H9 (cell line): ENCODE results near the gene SCGB1D2. TPM values are rescaled to one million over a fixed set of nuclear protein-coding genes. Genes with fewer than 3 reads are reported as not detected.

Source experiments
- DNase-seq: peaks from one replicate; pipeline ENCODE4 v3.0.0-alpha.2; 2017
- H2AFZ ChIP-seq: one replicate; pipeline ENCODE4 v1.6.1; 2013; ENCODE audit warnings: mild to moderate bottlenecking, low read length, control low read depth, moderate library complexity
- H2AK5ac ChIP-seq: 2 replicates; pipeline ENCODE4 v1.6.1; 2013; ENCODE audit warnings: low read length, control low read depth, mixed read lengths; ENCODE audit not compliant: insufficient read length
- H2BK120ac ChIP-seq: one replicate; pipeline ENCODE4 v1.6.1; 2013; ENCODE audit warnings: low read depth, mild to moderate bottlenecking, low read length, control low read depth, inconsistent platforms; ENCODE audit not compliant: poor library complexity, severe bottlenecking
- H2BK12ac ChIP-seq: 2 replicates; pipeline ENCODE4 v1.6.1; 2013; ENCODE audit warnings: low read length, control low read depth, mixed read lengths, low read depth; ENCODE audit not compliant: insufficient read length
- H2BK15ac ChIP-seq: 2 replicates; pipeline ENCODE4 v1.6.1; 2013; ENCODE audit warnings: low read depth, low read length, control low read depth
- H2BK20ac ChIP-seq: one replicate; pipeline ENCODE4 v1.6.1; 2013; ENCODE audit warnings: low read depth, mild to moderate bottlenecking, low read length, control low read depth, inconsistent platforms; ENCODE audit not compliant: poor library complexity, severe bottlenecking
- H2BK5ac ChIP-seq: 2 replicates; pipeline ENCODE4 v1.6.1; 2013; ENCODE audit warnings: low read length, control low read depth, mixed read lengths; ENCODE audit not compliant: insufficient read length
- H3K14ac ChIP-seq: 2 replicates; pipeline ENCODE4 v1.6.1; 2013; ENCODE audit warnings: low read length, control low read depth; ENCODE audit not compliant: insufficient read depth
- H3K18ac ChIP-seq: 2 replicates; pipeline ENCODE4 v1.6.1; 2013; ENCODE audit warnings: low read depth, mild to moderate bottlenecking, mixed read lengths, low read length, control low read depth; ENCODE audit not compliant: insufficient read length
- H3K23ac ChIP-seq: 2 replicates; pipeline ENCODE4 v1.6.1; 2013; ENCODE audit warnings: low read length, control low read depth, mixed read lengths, low read depth; ENCODE audit not compliant: insufficient read length
- H3K23me2 ChIP-seq: 2 replicates; pipeline ENCODE4 v1.6.1; 2013; ENCODE audit warnings: low read depth, mild to moderate bottlenecking, mixed read lengths, low read length, control low read depth; ENCODE audit not compliant: insufficient read length, poor library complexity, severe bottlenecking
- H3K27ac ChIP-seq: 2 replicates; pipeline ENCODE4 v1.5.1; 2013; ENCODE audit warnings: low read length, control low read depth, mixed read lengths, low read depth; ENCODE audit not compliant: insufficient read length
- H3K27me3 ChIP-seq: 2 replicates; pipeline ENCODE4 v1.6.1; 2013; ENCODE audit warnings: low read length, control low read depth, inconsistent platforms; ENCODE audit not compliant: insufficient read depth
- H3K4ac ChIP-seq: 2 replicates; pipeline ENCODE4 v1.6.1; 2013; ENCODE audit warnings: low read depth, mild to moderate bottlenecking, control low read depth, inconsistent platforms, low read length, moderate library complexity
- H3K4me1 ChIP-seq: 2 replicates; pipeline ENCODE4 v1.6.1; 2013; ENCODE audit warnings: low read length, control low read depth, inconsistent platforms; ENCODE audit not compliant: insufficient read depth
- H3K4me2 ChIP-seq: 2 replicates; pipeline ENCODE4 v1.6.1; 2013; ENCODE audit warnings: low read length, control low read depth, mixed read lengths; ENCODE audit not compliant: insufficient read length, insufficient read depth
- H3K56ac ChIP-seq: 2 replicates; pipeline ENCODE4 v1.6.1; 2013; ENCODE audit warnings: low read depth, mild to moderate bottlenecking, mixed read lengths, low read length, control low read depth; ENCODE audit not compliant: insufficient read length
- H3K79me1 ChIP-seq: 2 replicates; pipeline ENCODE4 v1.6.1; 2013; ENCODE audit warnings: low read depth, mild to moderate bottlenecking, moderate library complexity, low read length, control low read depth, inconsistent platforms; ENCODE audit not compliant: insufficient read depth, poor library complexity, severe bottlenecking
- H3K79me2 ChIP-seq: 2 replicates; pipeline ENCODE4 v1.6.1; 2013; ENCODE audit warnings: low read length, control low read depth, inconsistent platforms; ENCODE audit not compliant: insufficient read depth
- H3K9ac ChIP-seq: 2 replicates; pipeline ENCODE4 v1.6.1; 2013; ENCODE audit warnings: low read length, control low read depth, mixed read lengths; ENCODE audit not compliant: insufficient read length; ENCODE audit errors: extremely low read depth
- H3K9me3 ChIP-seq: one replicate; pipeline ENCODE4 v1.6.1; 2013; ENCODE audit warnings: low read depth, low read length, inconsistent platforms; ENCODE audit not compliant: control insufficient read depth
- H3T11ph ChIP-seq: one replicate; pipeline ENCODE4 v1.6.1; 2013; ENCODE audit warnings: mild to moderate bottlenecking, low read length, control low read depth, inconsistent platforms
- H4K20me1 ChIP-seq: one replicate; pipeline ENCODE4 v1.6.1; 2013; ENCODE audit not compliant: control insufficient read depth, insufficient read length, insufficient read depth
- H4K5ac ChIP-seq: 2 replicates; pipeline ENCODE4 v1.6.1; 2013; ENCODE audit warnings: low read depth, mild to moderate bottlenecking, mixed read lengths, low read length, control low read depth; ENCODE audit not compliant: insufficient read length
- H4K8ac ChIP-seq: replicated peaks from 2 replicates; pipeline ENCODE4 v1.6.1; 2013; ENCODE audit warnings: low read length, control low read depth, mixed read lengths, low read depth; ENCODE audit not compliant: insufficient read length
- H4K91ac ChIP-seq: 2 replicates; pipeline ENCODE4 v1.6.1; 2013; ENCODE audit warnings: low read depth, mild to moderate bottlenecking, moderate library complexity, mixed read lengths, low read length, control low read depth; ENCODE audit not compliant: insufficient read length
- H3K27ac Mint-ChIP-seq, 3 experiments: 2 replicates in 2 of 3; 3 replicates in 1 of 3; pipeline ENCODE4 v1.8.0; 2020 to 2021; ENCODE audit warnings: mixed read lengths in 3 of 3, mild to moderate bottlenecking in 1 of 3, moderate library complexity in 1 of 3
- H3K27me3 Mint-ChIP-seq: 2 replicates; pipeline ENCODE4 v1.8.0; 2021; ENCODE audit warnings: low read depth, mild to moderate bottlenecking, moderate library complexity, mixed read lengths
- H3K36me3 Mint-ChIP-seq, 3 experiments: 2 replicates in 2 of 3; 3 replicates in 1 of 3; pipeline ENCODE4 v1.8.0; 2020 to 2021; ENCODE audit warnings: low read depth in 3 of 3, mixed read lengths in 3 of 3; ENCODE audit not compliant: insufficient read depth in 1 of 3
- H3K4me1 Mint-ChIP-seq, 2 experiments: 2 replicates each; pipeline ENCODE4 v1.8.0; 2020; ENCODE audit warnings: mixed read lengths in 2 of 2
- H3K4me3 Mint-ChIP-seq, 2 experiments: 2 replicates in 1 of 2; 3 replicates in 1 of 2; pipeline ENCODE4 v1.8.0; 2020 to 2021; ENCODE audit warnings: mild to moderate bottlenecking in 2 of 2, mixed read lengths in 2 of 2, moderate library complexity in 1 of 2
- H3K9me3 Mint-ChIP-seq, 2 experiments: 2 replicates in 1 of 2; 3 replicates in 1 of 2; pipeline ENCODE4 v1.8.0; 2020; ENCODE audit warnings: mild to moderate bottlenecking in 2 of 2, mixed read lengths in 2 of 2, moderate library complexity in 1 of 2
- CTCF ChIP-seq: fragments of 200-600 bp; sonication (generic); conservative IDR thresholded peaks from 3 replicates; pipeline ENCODE4 v1.8.0; 2021; ENCODE audit warnings: antibody characterized with exemption, mild to moderate bottlenecking
- WGBS: extraction: QIAGEN DNeasy Blood & Tissue Kit; methylation state at CpG from one replicate; pipeline ENCODE4 v1.1.7; 2013; ENCODE audit warnings: missing lambda C conversion rate, low lambda C conversion rate, mixed read lengths; ENCODE audit not compliant: insufficient read length; ENCODE audit errors: extremely low coverage; 5-methylcytosine and 5-hydroxymethylcytosine counted together
- total RNA-seq: library from RNA; stranded (reverse); gene quantifications from 2 replicates; pipeline ENCODE4 v1.2.1, GENCODE V29; 2021

The SCGB1D2 gene
- total RNA-seq, 1 experiment from 2014 or later: not detected

- Mint-ChIP-seq H3K36me3 (no peaks in the 10 kb centered on the region), H3K27me3 (peaks cover 16% of the 10 kb centered on the region), H3K4me3 (no peak overlapping the region), H3K27ac (peak overlapping the region in 1 of 3 experiments; percentile 9; a peak in 2 of 7 replicates), H3K9me3 (peaks cover 10 to 11% of the 10 kb centered on the region in 2 experiments; a peak in 4 of 5 replicates), H3K4me1 (peaks cover 5 to 13% of the 10 kb centered on the region in 2 experiments; a peak in 2 of 4 replicates)
- Histone ChIP-seq H4K5ac (no peak overlapping the region), H2AFZ (no peak overlapping the region), H2BK5ac (no peak overlapping the region), H3K23ac (no peak overlapping the region), H4K8ac (no peak overlapping the region), H3K27ac (no peak overlapping the region), H2BK120ac (no peak overlapping the region), H2BK12ac (no peak overlapping the region), H3T11ph (no peak overlapping the region), H2BK20ac (no peak overlapping the region), H3K56ac (no peak overlapping the region), H3K23me2 (no peaks in the 10 kb centered on the region), H2AK5ac (no peak overlapping the region), H2BK15ac (no peak overlapping the region), H3K27me3 (no peaks in the 10 kb centered on the region), H3K4me2 (no peak overlapping the region), H3K4ac (no peak overlapping the region), H3K79me1 (no peaks in the 10 kb centered on the region), H3K4me1 (no peaks in the 10 kb centered on the region), H3K79me2 (peaks cover 1% of the 10 kb centered on the region; the same call in 1 of the 2 replicates), H4K20me1 (no peaks in the 10 kb centered on the region), H3K14ac (no peak overlapping the region), H4K91ac (no peak overlapping the region), H3K9ac (no peak overlapping the region), H3K18ac (no peak overlapping the region), H3K9me3 (no peaks in the 10 kb centered on the region)
- peak; percentile 70 for TF ChIP-seq CTCF
- WGBS: no CpG with 5 or more reads among the region's 6 CpGs
- peak; percentile 76 for DNase-seq
Measured at GRCh38 chr11:62245271-62245753, 3.3 kb downstream of the SCGB1D2 start.
